DMS153 (cell line): ENCODE data around the gene DIAPH1.

Experiments
- DNase-seq: peaks from one replicate; lab custom pipeline; 2025; lab: John Stamatoyannopoulos, UW

DIAPH1 gene

DNA sequence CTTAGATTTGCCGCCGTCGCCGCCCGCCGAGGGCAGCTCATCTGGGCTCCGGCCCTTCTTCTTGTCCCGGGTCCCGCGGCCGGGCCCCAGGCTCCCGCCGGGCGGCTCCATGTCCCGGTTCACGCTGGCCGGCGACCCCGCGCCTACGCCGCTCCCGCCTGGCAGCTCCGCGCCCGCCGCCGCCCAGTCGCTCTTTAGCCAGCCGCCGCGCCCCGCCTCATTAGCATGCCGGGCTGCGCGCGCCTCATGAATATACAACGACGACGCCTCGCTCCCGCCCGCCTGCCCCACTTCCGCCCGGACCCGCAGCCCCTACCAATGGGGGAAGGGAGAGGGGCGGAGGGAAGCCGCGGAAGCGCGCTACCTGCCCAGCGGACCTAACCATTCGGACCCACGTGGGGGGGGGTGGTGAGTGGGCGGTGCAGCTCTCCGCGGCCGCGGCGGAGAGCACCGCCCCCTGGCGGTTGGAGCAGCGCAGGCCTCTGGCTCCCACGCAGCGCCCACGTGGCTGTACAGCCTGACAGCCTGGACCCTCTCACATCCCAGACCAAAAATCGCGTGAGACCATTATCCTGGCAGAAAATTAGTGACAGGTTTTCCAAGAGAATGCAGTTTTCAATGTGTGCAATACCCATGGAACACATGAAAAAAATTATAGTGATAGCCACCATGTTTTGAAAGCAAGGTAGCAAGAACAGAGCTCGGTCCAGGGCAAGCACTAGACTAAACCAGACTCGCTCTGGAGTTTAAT lies at the start of gene DIAPH1:
Gene DIAPH1, minus strand, starts transcription at position 197 of the 751 bp plus-strand sequence. Its CDS starts 86 bp downstream, at position 111.
- peak; percentile 83 for DNase-seq

DNA sequence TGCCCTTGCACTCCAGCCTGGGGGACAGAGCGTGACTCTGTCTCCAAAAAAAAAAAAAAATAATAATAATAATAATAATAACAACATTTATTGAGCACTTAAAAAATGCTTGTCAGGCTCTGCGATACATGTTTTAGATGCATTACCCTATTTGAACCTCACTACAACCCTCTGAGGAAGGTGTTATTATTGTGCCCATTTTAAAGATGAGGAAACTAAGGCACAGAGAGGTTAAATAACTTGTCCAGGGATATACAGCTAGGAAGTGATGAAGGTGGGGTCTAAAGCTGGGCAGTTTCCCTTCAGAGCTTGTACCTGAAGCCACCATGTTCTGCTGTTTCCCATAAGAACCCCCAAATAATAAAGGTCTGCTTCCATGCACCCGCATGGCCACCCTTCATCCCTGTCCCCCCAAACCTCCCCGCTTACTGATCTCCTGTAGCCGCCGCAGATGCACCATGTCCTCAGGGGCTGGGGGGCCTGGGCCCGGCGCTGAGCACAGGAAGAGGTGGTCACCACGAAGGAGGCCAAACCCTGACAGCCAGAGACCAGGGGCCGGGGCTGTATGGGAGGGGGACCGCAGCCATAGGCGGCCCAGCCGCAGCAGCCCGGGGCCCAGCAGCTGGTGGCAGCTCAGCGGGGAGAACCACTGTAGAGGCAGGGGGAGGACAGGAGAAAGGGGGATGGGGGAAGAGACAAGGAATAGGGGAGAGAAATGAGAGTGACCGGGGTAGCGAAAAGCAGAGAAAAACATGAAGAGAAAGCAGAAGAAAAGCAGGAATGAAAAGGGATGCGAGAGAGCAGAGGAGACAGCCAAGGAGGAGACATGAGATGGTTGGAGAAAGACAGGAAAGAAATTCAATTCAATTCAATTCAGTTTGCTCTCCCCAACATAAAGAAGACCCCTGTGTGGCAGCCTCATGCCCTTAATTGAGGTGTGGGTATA lies 47.5 kb upstream of the DIAPH1 start:
- DNase-seq, result no peak

DNA sequence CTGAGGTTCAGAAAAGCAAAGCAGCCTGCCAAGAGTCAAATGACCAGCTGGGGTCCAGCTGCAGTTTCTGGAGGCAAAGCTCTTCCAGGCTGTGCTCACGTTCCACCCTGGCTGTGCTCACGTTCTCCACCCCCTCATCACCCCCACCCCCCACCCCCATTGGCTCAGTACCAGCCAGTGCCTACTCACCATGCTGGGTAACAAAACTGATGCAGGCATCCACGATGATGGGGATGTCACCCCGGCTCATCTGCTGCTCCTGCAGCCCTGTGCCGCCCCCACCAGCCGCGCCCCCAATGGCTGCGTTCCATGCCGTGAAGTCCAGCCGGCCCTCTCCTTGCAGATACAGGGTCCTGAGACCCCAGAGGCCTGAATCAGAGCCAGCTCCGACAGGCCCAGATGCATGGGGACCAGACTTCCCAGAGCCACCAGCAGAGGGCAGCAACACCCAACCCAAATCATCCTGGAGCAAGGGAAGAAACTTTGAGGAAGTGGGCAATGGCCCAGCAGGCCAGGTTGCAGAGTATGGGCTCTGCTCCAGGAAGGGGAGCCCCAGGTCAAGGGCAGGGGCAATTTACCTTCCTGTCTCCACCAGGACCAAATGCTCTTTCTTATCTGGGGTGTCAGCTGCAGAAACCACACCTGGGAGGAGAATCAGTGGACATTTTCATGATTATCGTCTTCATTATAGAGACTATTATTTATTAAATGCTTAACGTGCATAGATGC lies 46.1 kb upstream of the DIAPH1 start:
- DNase-seq, result peak; percentile 14

DNA sequence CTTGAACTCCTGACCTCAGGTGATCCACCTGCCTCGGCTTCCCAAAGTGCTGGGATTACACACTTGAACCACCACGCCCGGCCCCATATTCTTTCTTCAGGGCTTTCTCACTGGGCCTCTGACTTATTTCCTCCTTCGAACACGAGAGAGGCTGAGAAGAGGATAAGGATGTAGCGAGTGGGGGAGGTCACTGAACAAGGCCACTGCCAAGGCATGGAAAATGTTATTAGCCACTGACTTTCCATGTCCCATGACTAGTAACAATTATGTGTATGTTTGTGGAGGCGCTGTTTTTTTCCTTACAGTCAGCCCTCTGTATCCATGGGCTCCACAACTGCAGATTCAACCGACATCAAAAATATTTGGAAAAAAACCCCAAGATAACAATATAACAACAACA lies 44.7 kb upstream of the DIAPH1 start:
- no peak for DNase-seq

DNA sequence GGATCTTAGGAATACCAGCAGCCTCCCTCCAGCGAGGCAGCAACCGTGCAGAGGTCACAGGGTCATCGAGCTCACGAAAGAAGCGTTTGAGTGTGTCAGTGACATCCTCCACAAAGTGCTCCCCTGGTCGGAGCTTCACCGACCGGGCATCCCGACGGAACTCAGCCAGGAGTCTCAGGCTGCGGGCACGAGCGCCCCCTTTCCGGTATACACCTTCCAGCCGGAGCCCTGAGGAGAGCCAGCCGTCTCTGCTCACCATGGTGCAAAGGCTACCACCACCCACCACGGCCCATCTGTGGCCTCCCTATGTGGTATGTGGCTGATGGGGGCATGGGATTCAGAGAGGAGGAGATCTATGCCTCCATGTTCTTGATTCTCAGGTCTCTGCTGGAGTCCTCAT lies 43.2 kb upstream of the DIAPH1 start:
- no peak for DNase-seq

DNA sequence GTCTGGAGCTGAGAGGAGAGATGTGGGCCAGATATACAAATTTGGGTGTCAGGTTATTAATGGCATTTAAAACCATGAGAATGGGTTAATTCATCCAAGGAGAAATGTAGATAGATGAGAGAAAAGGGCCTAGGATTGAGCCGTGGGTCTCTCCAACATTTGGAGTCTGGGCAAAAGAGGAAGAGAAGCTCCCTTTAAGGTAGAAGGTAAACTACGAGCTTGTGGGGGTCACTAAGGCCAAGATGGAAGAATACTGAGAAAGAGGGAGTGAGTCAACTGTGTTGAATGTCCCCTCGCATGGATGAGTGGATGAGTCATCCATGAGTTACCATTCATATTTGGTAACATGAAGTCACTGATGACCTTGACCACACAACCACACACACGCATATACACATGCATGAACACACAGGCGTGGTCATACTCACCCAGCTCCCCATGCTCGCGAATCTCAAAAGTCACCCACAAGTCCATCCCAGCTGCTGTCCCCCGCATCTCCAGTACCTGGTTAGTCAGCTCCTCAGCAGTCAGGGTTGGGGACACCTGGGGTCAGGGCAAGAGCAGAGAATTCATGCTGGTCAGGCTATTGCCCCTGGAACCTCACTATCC lies 39.2 kb upstream of the DIAPH1 start:
- DNase-seq, result no peak

DNA sequence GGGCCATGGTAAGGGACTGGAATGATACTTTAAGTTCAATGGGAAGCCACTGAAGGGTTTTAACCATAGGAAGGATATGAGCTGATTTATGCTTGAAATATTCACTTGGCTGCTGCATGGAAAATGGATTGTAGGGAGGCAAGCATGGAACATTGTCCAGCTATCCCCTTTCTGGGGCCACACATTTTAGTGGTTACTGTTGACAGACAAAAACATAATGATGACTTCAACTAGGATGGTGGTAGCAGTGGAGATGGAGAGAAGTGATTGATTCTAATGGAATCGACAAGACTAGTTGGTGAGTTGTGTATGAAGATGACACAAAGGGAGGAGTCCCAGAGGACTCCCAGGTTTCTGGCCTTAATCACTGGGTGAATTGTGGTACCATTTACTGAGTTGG lies 38.6 kb upstream of the DIAPH1 start:
- no peak for DNase-seq

DNA sequence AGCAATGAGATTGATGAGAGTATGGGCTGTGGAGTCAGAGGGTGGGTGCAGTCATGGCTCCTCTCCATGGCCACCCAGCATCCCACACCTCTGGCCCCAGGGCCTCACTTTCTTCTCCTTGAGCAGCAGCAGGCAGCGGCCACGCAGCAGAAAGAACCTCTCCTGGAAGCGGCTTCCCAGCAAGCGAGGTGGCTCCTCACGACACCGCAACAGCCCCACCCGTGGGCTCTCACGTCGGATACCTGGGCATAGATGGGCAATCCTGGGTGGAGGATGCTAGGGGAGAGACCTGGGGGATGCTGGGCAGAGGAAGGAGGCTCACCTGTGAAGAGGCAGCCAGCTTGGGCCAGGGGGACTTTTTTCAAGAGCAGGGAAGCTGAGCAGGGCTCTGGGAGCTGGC lies 37.6 kb upstream of the DIAPH1 start:
- DNase-seq, result no peak

DNA sequence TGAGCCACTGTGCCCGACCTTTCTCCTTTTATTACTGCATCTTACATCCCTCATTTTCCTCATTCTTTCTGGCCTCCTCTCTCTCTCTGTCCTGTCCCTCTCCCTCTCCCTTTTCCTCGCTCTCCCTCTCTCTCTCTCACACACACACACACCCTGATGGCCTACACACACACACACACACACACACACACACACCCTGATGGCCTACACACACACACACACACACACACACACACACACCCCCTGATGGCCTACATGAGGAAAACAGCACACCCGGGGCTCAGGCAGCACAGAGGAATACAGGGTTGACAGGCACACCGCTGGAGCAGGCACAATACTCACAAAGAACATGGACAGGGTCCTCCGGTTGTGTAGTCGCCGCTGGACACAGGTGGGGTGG lies 36.2 kb upstream of the DIAPH1 start:
- DNase-seq, result no peak

DNA sequence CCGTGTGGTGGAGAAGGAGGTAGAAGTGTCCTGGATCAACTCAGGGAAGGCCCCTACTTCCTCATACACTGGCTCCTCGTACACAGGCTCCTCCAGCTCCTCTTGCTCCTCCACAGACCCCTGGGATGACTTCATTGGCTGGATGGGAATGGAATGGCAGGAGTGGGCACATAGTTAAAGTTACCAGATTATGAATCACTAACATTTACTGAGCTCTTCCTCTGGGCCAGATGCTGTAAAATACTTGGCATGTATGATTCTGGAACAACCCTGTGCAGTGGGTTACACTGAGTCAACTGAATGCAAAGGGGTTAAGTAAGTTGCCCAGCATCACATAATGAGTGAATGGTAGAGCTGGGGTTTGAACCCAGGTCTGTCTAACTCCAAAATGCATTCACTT lies 35.5 kb upstream of the DIAPH1 start:
- no peak for DNase-seq

DNA sequence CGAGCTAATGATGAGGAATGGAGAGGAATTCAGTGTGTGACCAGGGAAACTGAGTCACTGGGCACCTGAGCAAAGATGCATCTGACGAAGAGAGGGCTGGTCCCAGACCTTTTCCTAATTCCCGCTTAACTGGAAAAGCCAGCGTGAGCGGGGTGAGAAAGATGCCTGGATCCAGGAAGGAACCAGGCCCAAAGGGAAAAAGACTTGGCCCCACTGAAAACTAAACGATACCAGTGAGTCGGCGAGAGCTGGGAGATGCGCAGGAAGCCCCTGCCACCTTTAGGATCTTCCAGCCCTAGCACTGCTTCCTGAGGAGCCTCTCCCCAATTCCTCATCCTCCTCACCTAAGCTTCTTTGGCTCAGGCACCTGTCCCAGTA lies 32.9 kb upstream of the DIAPH1 start:
- no peak for DNase-seq

DNA sequence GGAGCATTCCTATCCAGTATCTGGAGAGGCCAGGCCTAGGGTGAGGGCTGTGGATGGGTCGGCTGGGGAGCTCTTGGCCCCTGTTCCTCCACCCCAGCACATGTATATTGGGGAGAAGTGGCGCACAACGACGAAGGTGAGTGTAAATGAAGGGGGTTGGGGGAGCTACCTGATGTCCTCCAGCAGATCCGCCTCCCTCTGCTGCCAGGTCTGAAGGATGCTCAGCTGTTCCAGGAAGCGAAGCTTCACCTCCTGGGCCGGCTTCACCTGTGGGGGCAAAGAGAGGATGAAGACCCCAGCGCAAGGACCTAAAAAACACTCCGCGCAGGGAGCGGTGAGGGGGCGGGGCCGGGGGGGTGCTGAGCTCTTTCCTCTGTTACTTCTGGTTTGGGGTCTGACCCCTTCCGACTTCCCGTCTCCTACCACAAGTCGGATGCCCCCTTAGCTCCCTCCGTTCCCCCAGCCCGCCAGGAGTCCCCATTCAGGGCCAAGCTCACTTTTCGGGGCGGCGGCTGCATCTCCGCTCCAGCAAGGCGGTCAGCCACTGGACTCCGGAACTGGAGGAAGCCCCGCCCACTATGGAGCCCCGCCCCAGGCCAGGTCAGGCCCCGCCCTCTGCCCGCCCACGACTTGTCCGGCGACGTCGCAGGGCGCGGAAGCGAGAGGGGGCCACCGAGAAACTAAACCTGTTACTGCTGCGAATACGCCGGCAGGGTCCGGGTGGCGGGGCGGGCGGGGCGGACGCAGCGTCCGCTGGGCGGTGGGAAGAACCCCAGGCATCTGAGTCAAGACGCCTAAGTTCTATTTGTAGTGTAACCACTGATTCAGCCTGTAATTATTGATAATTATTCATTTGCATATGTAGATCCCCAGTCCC lies 32.3 kb upstream of the DIAPH1 start, which contains the start of gene FCHSD1:
Gene FCHSD1, minus strand, starts transcription at position 568 of the 877 bp plus-strand sequence. Its CDS starts 50 bp downstream, at position 518.
- peak; percentile 12 for DNase-seq

DNA sequence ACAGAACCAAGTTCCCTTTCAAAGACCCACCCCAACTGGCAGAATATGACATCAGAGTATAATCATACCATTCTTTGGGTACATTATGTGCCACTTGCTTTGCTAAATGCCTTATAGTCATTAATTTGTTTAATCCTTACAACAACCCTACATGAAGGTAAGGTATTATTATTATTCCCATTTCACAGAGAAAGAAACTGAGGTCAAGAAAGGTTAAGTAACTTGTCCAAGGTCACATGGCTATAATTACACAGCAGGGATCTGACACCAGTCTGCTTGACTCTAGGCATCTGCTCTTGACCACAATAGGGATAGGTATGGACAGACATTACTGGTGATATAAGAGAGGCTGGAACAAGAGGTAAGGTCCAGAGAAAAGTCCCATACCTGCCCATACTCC lies 31.2 kb upstream of the DIAPH1 start:
- DNase-seq, result no peak

DNA sequence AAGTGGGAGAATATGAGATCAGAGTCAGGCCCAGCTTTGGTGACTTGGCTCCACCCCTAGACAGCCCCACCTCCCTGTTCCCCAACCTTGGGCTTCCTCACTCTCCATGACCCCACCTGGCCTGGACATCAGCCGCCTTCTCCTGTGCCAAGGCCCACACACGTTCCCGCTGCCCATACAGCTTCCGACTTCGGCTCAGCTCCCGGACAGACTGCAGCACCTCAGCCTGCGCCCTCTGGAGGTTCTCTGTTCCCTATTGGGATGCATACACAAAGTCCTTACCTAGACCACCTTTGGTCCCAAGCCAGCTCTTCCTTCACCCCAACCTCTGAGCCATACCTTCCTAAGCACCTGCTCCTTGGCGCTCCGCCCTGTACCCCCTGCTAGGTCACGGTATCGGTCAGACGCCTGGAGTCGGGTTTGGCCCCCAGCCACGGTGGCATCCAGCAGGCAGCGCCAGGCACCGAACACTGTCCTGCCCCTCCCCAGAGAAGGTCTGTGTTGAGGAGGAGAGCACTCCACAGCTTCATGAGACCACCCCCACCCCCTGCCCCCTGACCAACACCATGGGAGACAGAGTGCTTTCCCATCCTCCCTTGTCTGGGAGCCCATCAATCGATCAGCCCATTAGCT lies 30.4 kb upstream of the DIAPH1 start:
- DNase-seq, result no peak

DNA sequence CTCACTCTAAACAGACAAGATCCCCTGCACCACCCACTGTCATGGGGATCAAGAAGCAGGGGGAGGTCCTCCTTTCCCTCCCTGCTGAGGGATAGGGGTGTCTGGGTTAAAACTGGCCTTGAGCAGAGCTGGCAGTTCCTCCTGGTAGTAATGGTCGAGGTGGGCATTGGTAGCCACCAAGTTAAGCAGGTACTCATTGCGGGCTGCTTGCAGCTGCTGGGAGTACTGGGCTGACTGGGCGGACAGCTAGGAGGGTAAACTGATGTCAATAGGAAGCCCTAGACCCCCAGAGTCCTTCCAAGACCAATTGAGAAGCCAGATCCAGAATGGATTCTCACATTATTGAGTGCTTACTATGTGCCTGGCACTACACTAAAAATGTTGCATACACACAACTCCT lies 29.1 kb upstream of the DIAPH1 start:
- DNase-seq, result no peak

DNA sequence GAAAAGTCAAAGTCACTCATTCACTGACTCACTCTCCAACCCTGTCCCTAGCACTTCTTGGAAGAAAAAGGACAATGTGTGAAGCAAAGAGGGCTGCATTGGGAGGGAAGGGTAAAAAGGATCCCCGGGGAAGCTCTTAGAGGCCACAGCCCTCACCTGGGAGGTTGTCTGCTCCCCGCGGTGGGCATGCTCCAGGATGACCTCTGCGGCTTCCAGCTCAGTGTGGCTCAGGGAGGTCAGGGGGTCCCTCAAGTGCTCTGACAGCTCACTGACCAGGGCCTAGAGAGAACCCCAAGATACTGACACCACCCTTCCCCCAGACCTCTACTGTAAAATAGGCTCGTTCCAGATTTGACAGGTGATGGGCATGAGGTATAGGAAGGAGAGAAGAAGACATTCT lies 28.4 kb upstream of the DIAPH1 start:
- DNase-seq, result no peak

DNA sequence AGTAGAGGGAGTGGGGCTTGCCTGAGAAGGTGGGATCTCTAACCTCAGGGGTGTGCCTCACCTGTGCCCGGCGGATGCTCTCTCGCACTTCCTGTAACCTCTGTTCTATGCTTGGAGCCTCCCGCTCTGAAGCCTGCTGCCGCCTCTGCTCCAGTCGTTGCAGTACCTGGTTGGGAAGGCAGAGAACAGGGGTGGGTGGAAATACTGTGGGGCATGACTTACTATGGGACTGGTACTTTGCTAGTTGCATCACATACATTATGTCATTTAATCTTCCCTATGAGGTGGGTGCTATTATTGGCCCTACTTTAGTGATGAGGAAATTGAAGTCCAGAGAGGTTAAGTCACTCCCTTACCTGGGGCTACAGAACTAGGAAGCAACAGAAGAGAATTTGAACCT lies 27.2 kb upstream of the DIAPH1 start:
- DNase-seq, result no peak

DNA sequence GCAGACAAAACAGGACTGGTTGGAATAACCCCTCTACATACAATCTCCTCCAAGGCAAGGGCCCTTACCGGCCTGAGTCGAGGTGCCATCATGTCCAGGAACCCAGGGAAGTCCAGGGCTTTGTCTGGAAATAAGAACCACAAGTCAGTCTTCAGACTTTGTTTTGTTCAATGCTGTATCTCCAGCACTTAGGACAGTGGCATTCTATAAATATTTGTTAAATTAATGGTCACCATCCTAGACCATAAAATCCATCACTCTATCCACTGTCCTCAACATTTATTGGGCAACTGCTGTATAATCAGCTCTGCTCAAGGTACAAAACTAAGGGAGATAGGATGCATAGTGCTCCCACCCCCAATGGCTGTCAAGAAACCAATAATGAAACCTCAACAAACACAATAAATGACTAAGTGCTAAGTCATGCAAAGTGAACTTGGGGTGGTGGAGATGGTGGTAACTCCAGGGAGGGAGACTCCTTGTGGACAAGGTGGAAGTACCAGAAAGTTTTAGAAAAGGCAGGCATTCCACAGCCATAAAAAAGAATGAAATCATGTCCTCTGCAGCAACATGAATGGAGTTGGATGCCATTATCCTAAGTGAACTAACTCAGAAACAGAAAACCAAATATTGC lies 23.0 kb upstream of the DIAPH1 start:
- DNase-seq, result no peak

DNA sequence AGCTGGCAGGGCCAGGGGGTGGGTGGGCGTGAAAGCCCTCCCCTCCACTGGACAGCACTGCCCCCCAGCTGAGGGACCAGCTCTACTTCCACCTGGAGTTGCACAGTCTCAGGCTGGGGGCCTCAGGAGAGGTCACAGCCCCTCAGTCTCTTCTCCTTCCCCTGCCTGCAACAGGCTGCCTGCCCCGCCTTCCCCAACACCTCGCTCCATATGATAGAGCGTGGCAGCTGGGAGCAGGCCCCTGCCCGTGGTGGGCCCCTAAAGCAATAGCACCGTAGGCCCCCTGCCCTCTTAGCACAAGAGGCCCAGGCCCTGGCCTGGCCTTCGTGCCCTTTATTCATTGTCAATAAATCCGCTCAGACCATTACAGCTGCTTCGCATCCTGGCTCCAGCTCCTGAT lies 21.9 kb upstream of the DIAPH1 start:
- no peak for DNase-seq

DNA sequence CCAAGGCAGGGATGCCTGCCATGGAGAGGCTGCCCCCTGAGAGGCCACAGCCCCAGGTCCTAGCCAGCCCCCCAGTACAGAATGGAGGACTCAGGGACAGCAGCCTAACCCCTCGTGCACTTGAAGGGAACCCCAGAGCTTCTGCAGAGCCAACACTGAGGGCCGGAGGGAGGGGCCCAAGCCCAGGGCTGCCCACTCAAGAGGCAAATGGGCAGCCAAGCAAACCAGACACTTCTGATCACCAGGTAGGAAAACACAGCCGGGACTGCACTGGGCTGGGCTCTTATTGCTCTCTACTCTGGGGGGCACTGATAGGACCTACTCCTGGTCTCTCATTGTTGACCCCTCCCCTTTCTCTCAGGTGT lies 21.2 kb upstream of the DIAPH1 start:
- no peak for DNase-seq
